SIG-M5 (cell line): ENCODE results near the gene KLHL7.
"Not testable (repeated sequence)": the region's sequence is repeated elsewhere in the genome, so short reads cannot be mapped to it uniquely, and the experiment has no call there.

Experiments
- DNase-seq: peaks from one replicate; lab custom pipeline; 2025; lab: John Stamatoyannopoulos, UW

The KLHL7 gene

DNA sequence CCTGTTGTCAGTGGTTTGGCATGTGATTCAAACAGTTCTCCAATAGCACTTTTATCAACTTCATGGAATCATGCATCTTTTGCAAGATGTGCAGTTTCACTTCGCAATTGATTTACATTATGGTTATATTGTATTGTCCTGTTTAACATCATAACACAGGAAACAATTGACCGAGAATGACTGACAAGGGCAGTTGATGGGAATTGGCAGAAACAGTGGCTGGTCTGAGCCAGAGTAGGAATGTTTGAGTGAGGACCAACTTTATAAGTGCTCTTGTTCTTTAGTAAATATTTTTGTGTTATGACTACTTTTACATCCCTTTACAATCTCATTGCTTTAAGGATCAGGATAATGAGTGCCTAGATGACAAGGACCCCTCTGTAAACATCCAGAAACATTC, 2.2 kb downstream of the KLHL7 start:
- no peak for DNase-seq

DNA sequence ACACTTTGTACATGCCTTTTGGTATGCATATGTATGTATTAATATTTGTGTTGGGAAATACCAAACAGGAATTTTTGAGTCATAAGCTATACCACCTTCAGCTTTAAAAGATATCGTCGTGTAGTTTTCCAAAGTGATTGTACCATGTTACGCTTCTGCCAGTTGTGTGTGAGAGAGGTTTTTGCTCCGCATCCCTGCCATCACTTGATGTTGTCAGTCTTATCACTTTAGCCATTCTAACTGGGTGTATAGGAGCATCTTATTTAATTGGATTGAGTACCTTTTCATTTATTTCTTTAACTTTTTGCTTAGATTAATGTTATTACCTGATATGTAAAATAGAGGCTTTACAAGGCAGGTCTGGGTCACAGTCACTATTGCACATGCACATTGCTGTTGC, 3.4 kb downstream of the KLHL7 start:
- no peak for DNase-seq

DNA sequence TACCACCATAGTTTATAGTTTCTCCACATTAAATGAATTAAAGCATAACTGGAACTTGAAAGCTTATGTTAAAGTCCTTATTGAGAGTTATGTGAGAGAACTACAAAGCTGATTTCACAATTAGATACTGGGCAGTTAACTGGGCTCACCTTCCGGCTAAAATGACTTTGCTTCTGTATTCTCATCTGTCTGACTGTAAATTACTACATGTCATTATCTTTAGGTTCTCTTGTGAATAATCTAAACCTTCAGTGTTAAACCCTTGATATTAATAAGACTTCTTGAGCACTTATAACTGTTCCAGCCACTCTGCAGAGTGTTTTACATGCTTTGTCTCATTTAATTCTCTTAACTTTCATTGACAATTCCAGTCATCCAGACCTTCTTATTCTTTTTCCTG, 3.9 kb downstream of the KLHL7 start:
- DNase-seq, result no peak

DNA sequence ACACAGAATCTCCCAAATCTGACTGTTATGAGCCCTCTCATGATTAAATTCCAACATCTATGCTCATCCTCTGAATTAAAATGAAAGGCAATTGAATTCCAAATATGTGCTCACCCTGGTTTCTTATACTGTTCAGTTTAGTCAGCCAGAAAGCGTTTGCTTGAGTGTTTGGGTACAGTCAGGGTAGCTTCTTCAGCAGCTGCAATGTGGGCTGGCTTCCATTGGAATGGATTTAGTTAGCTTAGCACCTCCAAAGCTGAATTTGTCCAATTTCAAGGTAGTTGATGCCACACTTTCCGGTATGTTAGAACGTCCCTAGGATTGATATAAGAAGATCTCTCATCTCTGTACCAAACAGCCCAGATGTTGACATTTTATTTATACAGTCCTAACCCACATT, 9.3 kb downstream of the KLHL7 start:
- no peak for DNase-seq

DNA sequence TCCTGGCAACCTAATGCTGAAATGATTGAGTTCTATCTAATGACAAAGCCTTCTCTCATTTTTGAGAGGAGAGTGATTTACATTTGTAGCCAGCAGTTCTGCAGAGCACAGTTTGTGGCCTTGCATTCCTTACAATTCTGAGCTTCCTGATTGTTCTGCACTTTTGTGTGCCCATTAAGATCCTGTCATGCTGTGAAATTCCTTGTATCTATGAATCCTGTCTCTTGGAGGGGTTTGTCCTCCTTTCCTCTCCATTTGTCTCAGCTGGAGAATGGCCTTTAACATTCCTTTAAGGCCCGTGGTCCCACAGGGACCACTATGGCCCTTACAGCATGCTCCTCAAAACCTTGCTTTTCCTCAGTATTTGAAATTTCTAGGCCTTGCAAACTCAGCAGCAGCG, 10.4 kb downstream of the KLHL7 start:
- no peak for DNase-seq

DNA sequence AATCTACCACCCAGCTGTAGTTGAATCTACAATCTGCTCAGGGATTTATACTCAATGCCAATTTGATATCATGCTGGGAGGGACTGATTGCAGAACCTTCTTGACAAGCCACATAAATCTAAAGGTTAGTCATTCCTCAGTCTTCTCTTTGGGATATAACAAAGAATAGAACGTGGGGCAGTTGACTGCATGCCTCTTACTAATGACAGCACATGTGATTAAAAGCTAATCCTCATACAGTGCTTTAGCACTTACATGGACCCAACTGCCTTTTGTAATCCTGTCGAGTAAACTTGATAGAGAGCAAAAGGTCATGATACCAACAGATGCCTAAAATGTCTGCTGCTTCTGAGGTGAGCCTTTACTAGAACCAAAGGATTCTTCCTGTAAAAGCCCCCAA, 12.3 kb downstream of the KLHL7 start:
- no peak for DNase-seq

DNA sequence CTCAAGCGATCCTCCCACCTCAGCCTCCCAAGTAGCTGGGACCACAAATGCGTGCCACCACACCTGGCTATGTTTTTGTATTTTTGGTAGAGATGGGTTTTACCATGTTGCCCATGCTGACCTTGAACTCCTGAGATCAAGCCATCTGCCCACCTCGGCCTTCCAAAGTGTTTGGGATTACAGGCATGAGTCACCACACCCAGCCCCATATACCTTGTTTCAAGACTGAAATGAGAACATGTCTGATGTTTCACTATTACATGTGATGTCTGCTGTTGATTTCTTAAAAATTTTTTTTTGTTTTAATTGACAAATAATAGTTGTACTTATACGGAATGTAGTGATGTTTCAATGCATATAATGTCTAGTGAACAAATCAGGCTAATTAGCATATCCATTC, 14.5 kb downstream of the KLHL7 start:
- DNase-seq, result no peak

DNA sequence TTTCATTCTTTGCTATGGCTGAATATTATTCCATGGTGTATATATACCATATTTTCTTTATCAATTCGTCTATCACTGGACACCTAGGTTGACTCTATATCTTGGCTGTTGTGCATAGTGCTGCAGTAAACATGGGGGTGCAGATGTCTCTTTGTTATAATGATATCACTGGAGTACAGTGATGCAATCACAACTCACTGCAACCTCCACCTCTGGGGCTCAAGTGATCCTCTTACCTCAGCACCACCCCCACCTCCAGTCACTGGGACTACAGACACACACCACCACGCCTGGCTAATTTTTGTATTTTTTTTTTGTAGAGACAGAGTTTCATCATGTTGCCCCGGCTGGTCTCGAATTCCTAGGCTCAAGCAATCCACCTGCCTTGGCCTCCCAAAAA, 15.6 kb downstream of the KLHL7 start:
- no peak for DNase-seq

DNA sequence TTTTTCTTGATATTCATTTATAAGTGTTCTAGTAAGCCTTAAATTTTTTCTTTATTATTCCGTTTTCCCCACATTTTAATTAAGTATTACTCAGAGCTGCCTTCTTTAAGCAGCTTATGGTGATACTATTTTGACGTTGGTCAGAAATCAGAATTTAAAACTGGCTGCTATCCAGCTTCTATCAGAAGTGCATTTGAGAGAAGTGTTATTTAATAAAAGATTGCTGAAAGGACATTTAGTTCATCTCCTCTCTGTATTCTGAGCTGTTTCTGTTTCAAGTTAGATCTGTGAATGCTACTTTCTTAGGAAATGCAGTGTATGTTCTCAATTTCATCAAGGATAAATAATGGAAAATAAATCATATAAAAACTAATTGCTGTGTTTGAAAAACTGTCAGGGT, 17.4 kb downstream of the KLHL7 start:
- DNase-seq, result no peak

DNA sequence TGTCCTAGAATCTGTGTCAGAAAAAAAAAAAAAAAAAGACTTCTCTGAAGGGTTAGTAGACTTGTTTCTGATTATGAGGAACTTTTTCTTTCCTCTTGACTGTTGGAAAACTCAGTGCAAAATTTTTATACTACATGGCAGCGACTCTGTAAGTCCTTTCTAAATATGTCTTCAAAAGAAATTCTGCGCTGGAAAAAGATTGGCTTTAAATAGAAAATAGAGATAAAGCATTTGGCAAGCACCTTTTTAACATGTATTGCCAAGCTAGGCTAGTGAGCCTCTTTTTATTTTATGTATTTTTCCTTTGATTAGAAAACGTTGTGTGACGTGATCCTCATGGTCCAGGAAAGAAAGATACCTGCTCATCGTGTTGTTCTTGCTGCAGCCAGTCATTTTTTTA, 17.9 kb downstream of the KLHL7 start:
- DNase-seq, result no peak

DNA sequence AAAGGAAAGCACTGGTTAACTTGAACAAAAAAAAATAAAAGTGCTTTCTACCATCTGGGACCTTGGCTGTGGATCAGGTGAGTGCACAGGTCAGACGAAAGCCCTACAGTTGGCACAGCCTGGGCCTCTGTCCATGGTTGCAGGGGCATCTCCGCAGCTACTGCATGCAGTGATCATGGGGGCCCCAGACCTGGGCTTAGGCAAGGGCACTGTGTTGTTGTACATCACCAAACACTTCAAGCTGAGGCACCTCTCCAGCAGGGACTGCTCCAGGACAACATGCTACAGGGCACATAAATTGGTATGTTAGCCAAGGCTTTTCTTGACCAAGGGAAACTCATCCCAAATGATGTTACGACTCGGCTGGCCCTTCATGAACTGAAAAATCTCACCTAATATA, 23.5 kb downstream of the KLHL7 start:
- DNase-seq, result no peak

DNA sequence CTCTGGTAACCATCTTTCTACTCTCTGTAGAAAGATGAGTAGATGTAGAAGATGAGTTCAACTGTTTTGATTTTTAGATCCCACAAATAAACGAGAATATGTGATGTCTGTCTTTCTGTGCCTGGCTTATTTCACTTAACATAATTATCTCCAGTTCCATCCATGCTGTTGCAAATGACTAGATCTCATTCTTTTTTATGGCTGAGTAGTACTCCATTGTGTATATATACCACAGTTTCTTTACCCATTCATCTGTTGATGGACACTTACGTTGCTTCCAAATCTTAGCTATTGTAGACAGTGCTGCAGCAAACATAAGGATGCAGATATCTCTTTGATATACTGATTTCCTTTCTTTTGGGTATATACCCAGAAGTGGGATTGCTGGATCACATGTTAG, 26.2 kb downstream of the KLHL7 start:
- not testable (repeated sequence) for DNase-seq

DNA sequence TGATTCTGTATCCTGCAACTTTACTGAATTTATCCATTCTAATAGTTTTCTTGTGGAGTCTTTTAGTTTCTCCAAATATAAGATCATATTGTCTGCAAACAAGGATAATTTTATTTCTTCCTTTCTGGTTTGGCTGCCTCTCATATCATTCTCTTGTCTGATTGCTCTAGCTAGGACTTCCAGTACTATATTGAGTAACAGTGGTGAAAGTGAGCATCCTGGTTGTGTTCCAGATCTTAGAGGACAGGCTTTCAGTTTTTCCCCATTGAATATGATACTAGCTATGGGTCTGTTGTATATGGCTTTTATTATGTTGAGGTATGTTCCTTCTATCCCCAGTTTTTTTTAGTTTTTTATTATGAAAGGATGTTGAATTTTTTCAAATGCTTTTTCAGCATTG, 28.2 kb downstream of the KLHL7 start:
- no peak for DNase-seq

DNA sequence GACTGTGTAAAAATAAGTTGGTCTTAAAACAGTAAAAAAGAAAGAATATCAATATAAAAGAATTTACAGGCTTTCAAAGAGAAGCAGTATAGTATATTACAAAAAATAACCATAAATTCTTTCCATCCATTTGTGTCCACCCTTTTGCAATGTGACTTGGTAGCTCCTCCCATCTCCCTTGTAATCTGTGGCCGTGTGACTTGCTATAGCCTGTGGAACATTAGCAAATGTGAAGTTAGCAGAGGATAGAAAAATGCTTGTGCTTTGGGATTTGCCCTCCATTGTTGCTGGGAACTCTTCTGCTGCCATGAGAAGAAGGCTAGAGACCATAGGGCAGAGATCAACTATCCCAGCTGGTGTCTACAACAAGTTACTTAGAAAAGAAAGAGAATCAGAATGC, 30.2 kb downstream of the KLHL7 start:
- DNase-seq, result no peak

DNA sequence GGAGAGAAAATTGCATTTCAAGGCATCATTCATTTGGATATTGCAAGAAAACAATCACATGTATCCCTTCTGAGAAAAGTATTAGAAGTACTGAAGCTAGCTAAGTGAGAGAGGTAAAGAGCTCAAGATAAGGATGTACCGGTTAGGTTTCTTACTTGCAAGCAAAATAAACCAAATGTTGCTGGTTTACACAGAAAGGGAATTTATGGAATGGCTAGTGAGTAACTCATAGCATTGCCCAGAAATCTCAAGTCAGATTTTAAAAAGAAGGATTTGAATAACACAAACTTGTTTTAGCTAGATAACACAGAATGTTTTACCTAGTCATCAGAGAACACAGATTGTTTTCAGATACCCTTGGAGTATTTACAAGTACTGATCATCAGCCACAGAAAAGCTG, 30.6 kb downstream of the KLHL7 start:
- no peak for DNase-seq

DNA sequence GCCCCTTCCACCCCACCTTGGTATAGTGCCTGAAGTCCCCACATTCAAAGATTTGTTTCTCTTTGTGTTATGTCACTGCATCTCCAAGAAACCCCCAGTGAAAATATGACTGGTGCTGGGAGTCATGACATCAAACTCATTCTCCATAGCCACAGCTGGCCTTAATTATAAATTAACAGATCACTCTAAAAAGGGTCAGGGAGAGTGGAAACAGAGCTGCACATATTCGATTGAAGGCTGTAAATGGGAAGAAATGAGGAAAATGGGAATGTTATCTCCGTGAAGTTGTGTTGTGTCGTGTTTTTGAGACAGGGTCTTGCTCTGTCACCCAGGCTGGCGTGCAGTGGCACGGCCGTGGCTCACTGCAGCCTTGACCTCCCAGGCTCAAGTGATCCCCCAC, 52.1 kb downstream of the KLHL7 start:
- DNase-seq, result no peak

DNA sequence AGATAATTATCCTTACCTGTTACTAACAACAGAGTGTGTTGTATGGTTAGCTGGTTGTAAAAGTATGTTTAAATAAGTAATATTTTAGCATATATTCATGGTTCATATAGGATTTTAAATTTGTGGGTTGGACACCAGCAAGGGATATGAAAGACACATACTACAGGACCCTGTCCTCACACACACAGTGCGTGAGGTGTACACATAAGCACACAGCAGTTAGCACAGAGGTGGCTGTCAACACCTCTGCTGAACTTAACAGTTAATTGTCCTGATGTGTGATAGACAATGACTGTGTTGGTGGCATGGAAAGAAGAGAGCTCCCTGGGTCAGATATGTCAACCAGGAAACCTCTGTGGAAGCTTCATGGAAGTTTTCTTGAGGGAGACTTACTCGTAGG, 53.0 kb downstream of the KLHL7 start:
- no peak for DNase-seq

DNA sequence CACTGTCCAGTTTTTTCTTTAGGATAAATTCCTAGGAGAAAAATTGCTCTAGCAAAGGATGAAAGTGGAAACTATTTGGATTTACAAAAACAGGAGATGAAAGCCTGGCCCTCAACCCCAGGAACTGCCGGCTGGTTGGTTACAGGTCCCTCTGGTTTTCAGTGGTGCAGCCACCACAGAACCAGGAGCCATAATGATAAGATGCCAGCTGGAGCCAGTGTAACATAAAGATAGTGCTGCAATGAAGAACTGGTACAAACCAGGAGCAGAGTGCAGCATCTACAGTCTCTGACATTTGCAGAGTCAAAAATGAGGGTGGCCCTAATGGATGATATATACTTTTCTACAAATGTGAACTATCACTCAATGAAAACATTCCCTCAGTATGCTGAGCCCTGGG, 55.9 kb downstream of the KLHL7 start:
- DNase-seq, result no peak

DNA sequence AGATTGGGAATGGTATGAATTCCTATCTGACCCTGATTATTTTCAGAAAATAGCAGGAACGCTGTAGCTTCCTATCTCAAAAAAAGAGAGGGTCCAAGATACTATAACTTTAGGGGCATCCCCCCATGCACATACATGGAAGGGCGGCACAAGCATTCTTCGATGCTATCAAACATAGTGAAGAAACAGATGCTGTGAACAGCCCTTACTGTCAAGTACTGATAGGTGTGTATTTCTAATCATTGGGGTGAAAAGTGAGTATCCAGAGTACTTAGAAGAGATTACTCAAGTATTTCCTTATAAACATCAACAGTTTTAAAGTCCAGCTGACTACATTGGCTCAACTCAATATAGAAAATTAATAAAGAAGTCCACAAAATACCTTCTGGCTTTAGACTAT, 59.3 kb downstream of the KLHL7 start:
- no peak for DNase-seq

DNA sequence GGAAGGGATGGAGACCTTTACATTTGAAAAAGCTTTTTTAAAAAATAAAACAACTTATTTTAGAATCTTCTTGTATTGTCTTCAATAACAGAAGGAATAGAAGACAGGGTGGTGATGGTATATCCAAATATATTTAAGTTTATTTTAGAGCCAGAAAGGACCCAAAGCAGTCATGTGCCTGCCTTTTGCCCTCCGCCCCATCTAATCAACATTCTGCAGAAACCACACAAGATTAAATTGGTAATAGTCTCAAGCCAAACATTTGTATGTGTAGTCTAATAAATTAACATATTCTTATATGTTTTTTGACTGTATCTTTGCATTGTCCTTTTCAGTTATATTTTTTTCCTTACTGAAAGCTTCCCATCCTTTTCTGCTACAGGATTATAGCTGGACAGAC, 59.7 kb downstream of the KLHL7 start:
- DNase-seq, result no peak

DNA sequence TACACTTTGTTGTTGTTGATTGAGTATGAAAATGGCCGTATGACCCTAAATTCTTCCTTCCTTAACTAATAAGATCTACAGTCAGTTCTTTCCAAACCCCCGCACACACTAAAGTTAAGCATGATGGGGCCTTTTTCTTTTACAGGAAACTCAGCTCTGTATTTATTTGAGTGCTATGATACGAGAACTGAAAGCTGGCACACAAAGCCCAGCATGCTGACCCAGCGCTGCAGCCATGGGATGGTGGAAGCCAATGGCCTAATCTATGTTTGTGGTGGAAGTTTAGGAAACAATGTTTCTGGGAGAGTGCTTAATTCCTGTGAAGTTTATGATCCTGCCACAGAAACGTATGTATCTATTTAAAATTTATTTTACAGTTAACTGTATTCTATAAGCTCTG, 62.1 kb downstream of the KLHL7 start:
- DNase-seq, result no peak

DNA sequence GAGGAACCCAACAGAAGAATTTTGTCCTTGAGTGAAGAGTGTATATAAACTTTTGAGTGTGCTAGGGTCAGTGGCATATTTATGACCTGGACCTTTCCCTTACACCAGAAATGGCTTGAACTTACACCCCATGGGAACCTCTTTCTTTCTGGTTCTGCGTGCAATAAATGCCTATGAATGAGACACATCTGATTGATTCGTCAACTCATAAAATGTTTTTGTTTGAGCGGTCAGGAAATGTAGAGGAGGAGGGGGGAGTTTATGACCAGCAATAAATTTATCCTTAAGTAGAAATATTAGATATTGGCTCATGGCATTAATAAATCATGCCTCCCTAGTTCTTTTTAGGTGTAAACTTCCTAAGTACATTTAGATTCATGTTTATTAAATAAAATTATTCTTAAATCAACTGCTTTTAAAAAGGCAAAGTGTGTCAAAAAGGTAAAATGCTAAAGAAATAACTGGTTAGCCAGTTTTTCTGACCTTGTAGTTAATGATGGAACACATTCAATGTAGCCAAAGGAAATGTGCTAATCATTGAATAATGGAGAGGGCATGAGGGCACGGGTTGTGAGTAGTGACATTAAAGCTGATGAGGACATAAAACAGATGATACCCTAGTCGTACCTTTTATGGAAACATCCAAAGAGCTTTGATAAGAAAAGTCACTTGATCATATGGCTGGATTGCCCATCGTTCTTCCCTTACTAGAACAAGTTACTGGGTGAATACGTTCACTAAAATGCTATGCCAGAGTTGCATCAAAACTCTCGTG, 62.7 kb downstream of the KLHL7 start:
- no peak for DNase-seq

DNA sequence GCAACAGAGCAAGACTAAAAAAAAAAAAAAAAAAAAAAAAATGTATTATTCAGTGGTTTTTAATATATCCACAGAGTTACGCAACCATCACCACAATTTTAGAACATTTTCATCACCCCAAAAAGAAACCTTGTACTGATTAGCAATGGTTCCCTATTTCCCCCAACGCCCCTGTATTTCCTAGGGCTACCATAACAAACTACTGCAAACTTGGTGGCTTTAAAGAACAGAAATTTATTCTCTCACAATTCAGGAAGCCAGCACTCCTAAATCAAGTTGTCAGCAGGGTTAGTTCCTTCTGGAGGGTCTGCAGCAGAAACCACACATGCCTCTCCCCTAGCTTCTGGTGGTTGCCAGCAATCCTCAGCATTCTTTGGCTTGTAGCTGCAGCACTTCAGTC, 70.4 kb downstream of the KLHL7 start:
- DNase-seq, result peak; percentile 6

DNA sequence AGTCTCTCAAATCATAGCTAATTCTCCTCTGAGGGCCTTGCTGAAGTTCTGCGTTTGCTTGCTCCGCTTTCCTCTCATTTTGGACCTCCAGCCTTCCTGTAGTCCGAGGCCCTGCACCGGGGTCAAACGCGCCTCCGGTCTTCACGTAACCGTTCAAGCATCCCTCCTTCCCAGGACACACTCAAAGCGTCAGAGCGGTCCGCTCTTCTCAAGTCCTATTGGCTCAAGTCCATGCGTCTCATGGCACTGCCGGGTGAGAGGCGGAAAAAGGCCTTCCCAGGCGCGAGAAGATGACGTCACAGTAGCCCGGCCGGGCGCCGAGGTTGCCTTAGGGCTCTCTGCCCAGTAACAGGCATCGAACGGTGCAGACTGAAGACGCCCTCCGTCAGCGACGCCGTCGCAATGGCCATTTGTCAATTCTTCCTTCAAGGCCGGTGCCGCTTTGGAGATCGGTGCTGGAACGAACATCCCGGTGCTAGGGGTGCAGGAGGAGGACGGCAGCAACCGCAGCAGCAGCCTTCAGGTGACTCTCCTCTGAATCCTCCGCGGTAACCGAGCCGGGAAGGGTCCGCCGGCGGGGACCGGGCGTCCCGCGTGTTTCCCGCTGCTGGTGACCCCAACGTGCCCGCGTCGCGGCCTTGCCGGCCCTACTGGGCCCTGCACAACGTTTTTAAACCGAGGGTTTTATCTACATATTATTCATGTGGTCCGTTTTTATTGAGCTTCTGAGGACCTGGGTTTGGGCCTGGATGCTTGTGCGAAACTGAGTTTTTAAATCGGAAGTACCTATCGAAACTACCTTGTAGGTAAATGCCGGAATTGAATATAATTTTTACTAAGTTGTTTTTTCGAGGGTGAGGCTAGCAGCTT, 76.3 kb downstream of the KLHL7 start, which contains the start of gene NUP42:
Gene NUP42 (plus strand): TSS at position 365 of the 870 bp plus-strand sequence. CDS start 38 bp downstream, at position 403.
- peak; percentile 89 for DNase-seq
